NCI-H146 treated with DMSO at 0.1 percent for 48 hours (cell line): ENCODE results near the gene SMOC1.
"Not testable (repeated sequence)": the region's sequence is repeated elsewhere in the genome, so short reads cannot be mapped to it uniquely, and the experiment has no call there.

Source experiments
- DNase-seq: peaks from one replicate; lab custom pipeline; 2025; ENCODE audit not compliant: unreplicated experiment; lab: John Stamatoyannopoulos, UW

SMOC1 gene

GRCh38 chr14:69896972-69897371, 17.8 kb downstream of the SMOC1 start:
- no peak for DNase-seq

GRCh38 chr14:69900603-69901002, 21.4 kb downstream of the SMOC1 start:
- no peak for DNase-seq

GRCh38 chr14:69901113-69901951, 22.1 kb downstream of the SMOC1 start:
- DNase-seq, result no peak

GRCh38 chr14:69903046-69903445, 23.8 kb downstream of the SMOC1 start:
- not testable (repeated sequence) for DNase-seq

GRCh38 chr14:69904246-69904645, 25.0 kb downstream of the SMOC1 start:
- no peak for DNase-seq

GRCh38 chr14:69906201-69906600, 27.0 kb downstream of the SMOC1 start:
- peak; percentile 6 for DNase-seq

GRCh38 chr14:69909826-69910550, 30.8 kb downstream of the SMOC1 start:
- no peak for DNase-seq

- no peak for DNase-seq
Observed at GRCh38 chr14:69910871-69911270, 31.7 kb downstream of the SMOC1 start.

- no peak for DNase-seq
Observed at GRCh38 chr14:69913686-69914085, 34.5 kb downstream of the SMOC1 start.

GRCh38 chr14:69916396-69916795, 37.2 kb downstream of the SMOC1 start:
- DNase-seq, result no peak

- DNase-seq, result no peak
Observed at GRCh38 chr14:69917287-69917686, 38.1 kb downstream of the SMOC1 start.

- no peak for DNase-seq
Observed at GRCh38 chr14:69919815-69920214, 40.6 kb downstream of the SMOC1 start.

- DNase-seq, result no peak
Observed at GRCh38 chr14:69921052-69921451, 41.8 kb downstream of the SMOC1 start.

- no peak for DNase-seq
Observed at GRCh38 chr14:69922198-69922597, 43.0 kb downstream of the SMOC1 start.

- DNase-seq, result no peak
Observed at GRCh38 chr14:69924201-69924600, 45.0 kb downstream of the SMOC1 start.

GRCh38 chr14:69928111-69928523, 48.9 kb downstream of the SMOC1 start:
- DNase-seq, result no peak

GRCh38 chr14:69930780-69931379, 51.7 kb downstream of the SMOC1 start:
- DNase-seq, result no peak

- peak; percentile 16 for DNase-seq
Observed at GRCh38 chr14:69931960-69932359, 52.7 kb downstream of the SMOC1 start.

GRCh38 chr14:69932391-69932790, 53.2 kb downstream of the SMOC1 start:
- no peak for DNase-seq

- no peak for DNase-seq
Observed at GRCh38 chr14:69933623-69934275, 54.5 kb downstream of the SMOC1 start.

- no peak for DNase-seq
Observed at GRCh38 chr14:69937367-69938081, 58.3 kb downstream of the SMOC1 start.
